GM13977 (cell line): ENCODE measurements around the gene GATAD2A.

ENCODE experiments used
- DNase-seq: peaks from one replicate; pipeline ENCODE4 v3.0.0; 2012; ENCODE audit warnings: low spot score
- CTCF ChIP-seq: IDR thresholded peaks from 2 replicates; pipeline ENCODE4 v1.5.1; 2012; ENCODE audit warnings: mild to moderate bottlenecking, control low read depth; ENCODE audit not compliant: insufficient read depth; ENCODE audit errors: extremely low read depth, missing control alignments
- in situ Hi-C: fragments of 300-500 bp; cut with MboI; formaldehyde crosslinking; loops from one replicate; pipeline ENCODE4 v1.12.0; 2022; ENCODE audit warnings: low sequenced_read_pairs, low pct_unique_long_range_greater_than_20kb, mixed read lengths, inconsistent platforms; ENCODE audit not compliant: unreplicated experiment

Gene GATAD2A

GRCh38 chr19:19404879-19405860 lies at the start of gene GATAD2A:
TSS of gene GATAD2A (plus strand) at chr19:19405675. CDS start at chr19:19465346, 59,671 bp downstream.
- peak; percentile 71 for TF ChIP-seq CTCF
- in situ Hi-C loops = no loop called here
- DNase-seq = peak; percentile 95

GRCh38 chr19:19356500-19356899 lies 49.0 kb upstream of the GATAD2A start:
- no peak for DNase-seq
- TF ChIP-seq CTCF = no peak
- in situ Hi-C loops = no loop called here

- DNase-seq = no peak
- in situ Hi-C loops = no loop called here
- no peak for TF ChIP-seq CTCF
Observed at GRCh38 chr19:19356901-19357566, 48.4 kb upstream of the GATAD2A start.

- peak; percentile 82 for DNase-seq
- in situ Hi-C loops = no loop called here
- peak; percentile 77 for TF ChIP-seq CTCF
Observed at GRCh38 chr19:19361075-19361594, 44.3 kb upstream of the GATAD2A start.

- in situ Hi-C loops = no loop called here
- no peak for TF ChIP-seq CTCF
- DNase-seq = no peak
Observed at GRCh38 chr19:19362075-19362474, 43.4 kb upstream of the GATAD2A start.
